ENCODE measurements around the gene TNS1. TPM values are rescaled to one million over a fixed set of nuclear protein-coding genes. Genes with fewer than 3 reads are reported as not detected.

TNS1 gene
- total RNA-seq, 1 experiment from 2014 or later, result 4.5 TPM

- no peak for TF ChIP-seq CTCF (IDR thresholded peaks at IDR 0.05)
- no peak for TF ChIP-seq ZMAT4 (CRISPR knock-in tag; IDR thresholded peaks at IDR 0.05)
- no peak for TF ChIP-seq ZNF121 (CRISPR knock-in tag; IDR thresholded peaks at IDR 0.05)
Measured at GRCh38 chr2:217856871-217857270, 145.9 kb downstream of the TNS1 start (continued).

GRCh38 chr2:217856159-217856558, 146.6 kb downstream of the TNS1 start:
- CTCF ChIA-PET, result interaction anchor here (2.3 to 4.4 kb wide), 2 partner anchors 67 to 70 kb away, joined by 7 to 21 read pairs; no protein-coding TSS in a partner anchor
- TF ChIP-seq NR3C1 (CRISPR knock-in tag; conservative IDR thresholded peaks at IDR 0.05; ENCODE audit: low read depth) (no peak), ZNF232 (CRISPR knock-in tag; IDR thresholded peaks at IDR 0.05) (no peak), E2F4 (CRISPR knock-in tag; IDR thresholded peaks at IDR 0.05; ENCODE audit: borderline replicate concordance, low read depth) (no peak), NFATC4 (CRISPR knock-in tag; IDR thresholded peaks at IDR 0.05) (no peak), GTF2I (CRISPR knock-in tag; conservative IDR thresholded peaks at IDR 0.05) (no peak), ATF3 (CRISPR knock-in tag; conservative IDR thresholded peaks at IDR 0.05) (no peak), FOXJ3 (CRISPR knock-in tag; IDR thresholded peaks at IDR 0.05; ENCODE audit: borderline replicate concordance) (no peak), TEAD1 (CRISPR knock-in tag; IDR thresholded peaks at IDR 0.05) (no peak), AR (CRISPR knock-in tag; IDR thresholded peaks at IDR 0.05) (no peak), USF1 (CRISPR knock-in tag; IDR thresholded peaks at IDR 0.05) (no peak), ATF2 (CRISPR knock-in tag; IDR thresholded peaks at IDR 0.05; ENCODE audit: borderline replicate concordance, low read depth) (no peak), TP53 (CRISPR knock-in tag; IDR thresholded peaks at IDR 0.05) (no peak), CBFB (CRISPR knock-in tag; IDR thresholded peaks at IDR 0.05; ENCODE audit: low read depth) (no peak), ZNF317 (CRISPR knock-in tag; IDR thresholded peaks at IDR 0.05; ENCODE audit: borderline replicate concordance, low read depth) (no peak), STAT6 (CRISPR knock-in tag; conservative IDR thresholded peaks at IDR 0.05; ENCODE audit: low read depth) (no peak), PREB (CRISPR knock-in tag; IDR thresholded peaks at IDR 0.05; ENCODE audit: borderline replicate concordance) (no peak), SP1 (CRISPR knock-in tag; conservative IDR thresholded peaks at IDR 0.05) (no peak)
- H3K9me3 Mint-ChIP-seq, result no peaks in the 10 kb centered on the region
- no peaks in the 10 kb centered on the region for H3K36me3 Mint-ChIP-seq
- ATAC-seq (no peak), DNase-seq (ENCODE audit: low spot score) (no peak)
- no peak overlapping the region for H3K27ac Mint-ChIP-seq
- POLR2A ChIA-PET, result no interaction called here
- no peaks in the 10 kb centered on the region for H3K27me3 Mint-ChIP-seq (ENCODE audit: low read depth)
- peaks cover 22% of the 10 kb centered on the region for H3K4me1 Mint-ChIP-seq
- no peak overlapping the region for H3K4me3 Mint-ChIP-seq

All from WTC11 (cell line).